ENCODE results near the gene RLF.

DNA sequence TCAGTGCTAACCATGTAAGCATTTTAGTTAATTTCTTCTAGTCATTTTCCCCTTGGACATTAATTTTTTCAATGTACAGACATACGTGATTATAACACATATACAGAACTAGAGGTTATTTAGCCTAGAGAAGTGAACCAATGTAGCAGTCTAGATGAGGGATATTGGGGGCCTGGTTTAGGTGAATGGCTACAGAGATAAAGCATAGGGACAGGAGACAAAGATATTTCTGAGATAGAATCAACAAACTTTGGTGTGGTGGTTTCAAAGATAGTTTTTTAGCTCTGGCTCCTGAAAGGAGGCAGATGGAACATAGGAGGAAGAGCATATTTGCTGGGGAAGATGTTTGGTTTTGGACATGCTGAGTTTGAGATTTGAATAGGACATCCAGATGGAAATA, 23.0 kb downstream of the RLF start:
- TF ChIP-seq EP300 (IDR thresholded peaks at IDR 0.05) (no peak), CTCF (IDR thresholded peaks at IDR 0.05) (no peak), POLR2A (IDR thresholded peaks at IDR 0.05) (no peak), POLR2AphosphoS5 (IDR thresholded peaks at IDR 0.05) (no peak)
